HG03442 (cell line): Measurements from ENCODE around the gene SPINT2.
"Not testable (repeated sequence)": the region's sequence is repeated elsewhere in the genome, so short reads cannot be mapped to it uniquely, and the experiment has no call there.

Experiments used
- ATAC-seq: cut with Tn5 transposase; IDR thresholded peaks from one replicate; pipeline ENCODE4 v1.9.1; 2021; ENCODE audit warnings: mild to moderate bottlenecking, moderate library complexity; ENCODE audit not compliant: unreplicated experiment

The SPINT2 gene, protein sequence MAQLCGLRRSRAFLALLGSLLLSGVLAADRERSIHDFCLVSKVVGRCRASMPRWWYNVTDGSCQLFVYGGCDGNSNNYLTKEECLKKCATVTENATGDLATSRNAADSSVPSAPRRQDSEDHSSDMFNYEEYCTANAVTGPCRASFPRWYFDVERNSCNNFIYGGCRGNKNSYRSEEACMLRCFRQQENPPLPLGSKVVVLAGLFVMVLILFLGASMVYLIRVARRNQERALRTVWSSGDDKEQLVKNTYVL

DNA sequence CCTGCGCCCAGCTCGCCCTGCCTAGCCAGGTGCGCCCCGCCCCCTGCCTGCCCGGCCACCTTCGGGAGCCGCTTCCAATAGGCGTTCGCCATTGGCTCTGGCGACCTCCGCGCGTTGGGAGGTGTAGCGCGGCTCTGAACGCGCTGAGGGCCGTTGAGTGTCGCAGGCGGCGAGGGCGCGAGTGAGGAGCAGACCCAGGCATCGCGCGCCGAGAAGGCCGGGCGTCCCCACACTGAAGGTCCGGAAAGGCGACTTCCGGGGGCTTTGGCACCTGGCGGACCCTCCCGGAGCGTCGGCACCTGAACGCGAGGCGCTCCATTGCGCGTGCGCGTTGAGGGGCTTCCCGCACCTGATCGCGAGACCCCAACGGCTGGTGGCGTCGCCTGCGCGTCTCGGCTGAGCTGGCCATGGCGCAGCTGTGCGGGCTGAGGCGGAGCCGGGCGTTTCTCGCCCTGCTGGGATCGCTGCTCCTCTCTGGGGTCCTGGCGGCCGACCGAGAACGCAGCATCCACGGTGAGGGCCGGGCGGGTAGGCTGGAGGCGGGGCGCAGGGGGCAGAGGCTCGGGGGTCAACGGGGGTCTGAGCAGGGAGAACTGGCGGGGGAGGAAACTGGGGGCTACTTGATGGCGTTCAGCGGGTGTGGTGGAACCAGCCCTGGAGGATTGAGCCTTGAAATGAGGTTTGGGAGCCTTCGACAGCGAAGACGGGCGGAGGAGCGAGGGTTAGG is at the start of gene SPINT2:
Gene SPINT2 (plus strand): TSS at position 88 of the 727 bp plus-strand sequence. CDS start 320 bp downstream, at position 408.
- no peak for ATAC-seq

- no peak for ATAC-seq
Measured at GRCh38 chr19:38216785-38217641, 47.4 kb upstream of the SPINT2 start.

DNA sequence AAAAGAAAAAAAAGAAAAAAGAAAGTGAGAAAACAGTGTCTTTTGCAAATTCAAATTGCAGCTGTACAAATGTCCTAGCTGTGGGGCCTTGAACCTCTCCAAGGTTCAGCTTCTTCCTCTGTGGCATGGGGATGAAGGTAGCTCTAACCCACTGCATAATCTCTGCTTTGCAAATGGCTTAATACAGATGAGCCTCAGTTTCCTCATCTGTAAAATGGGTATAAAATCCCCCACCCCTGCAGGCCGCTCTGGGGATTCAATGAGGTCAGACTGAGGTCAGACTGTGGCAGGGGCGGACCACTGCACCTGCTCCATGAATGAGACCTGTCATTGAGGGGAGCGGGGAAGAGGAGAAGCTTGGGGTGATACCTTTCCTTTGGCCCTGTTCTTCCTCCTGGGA is 46.2 kb upstream of the SPINT2 start:
- no peak for ATAC-seq

- no peak for ATAC-seq
Measured at GRCh38 chr19:38219221-38219620, 45.2 kb upstream of the SPINT2 start.

DNA sequence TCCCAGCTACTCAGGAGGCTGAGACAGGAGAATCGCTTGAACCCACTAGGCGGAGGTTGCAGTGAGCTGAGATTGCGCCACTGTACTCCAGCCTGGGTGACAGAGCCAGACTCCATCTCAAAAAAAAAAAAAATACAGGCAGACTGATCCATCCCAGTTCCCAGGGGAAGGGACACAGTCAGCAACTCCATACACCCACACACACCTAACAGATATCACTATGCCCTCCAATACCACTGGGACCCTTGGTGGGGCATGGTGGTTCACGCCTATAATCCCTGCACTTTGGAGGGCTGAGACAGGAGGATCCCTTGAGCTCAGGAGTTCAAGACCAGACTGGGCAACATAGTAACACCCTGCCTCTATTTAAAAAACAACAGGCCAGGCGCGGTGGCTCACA is 43.0 kb upstream of the SPINT2 start:
- ATAC-seq: no peak

DNA sequence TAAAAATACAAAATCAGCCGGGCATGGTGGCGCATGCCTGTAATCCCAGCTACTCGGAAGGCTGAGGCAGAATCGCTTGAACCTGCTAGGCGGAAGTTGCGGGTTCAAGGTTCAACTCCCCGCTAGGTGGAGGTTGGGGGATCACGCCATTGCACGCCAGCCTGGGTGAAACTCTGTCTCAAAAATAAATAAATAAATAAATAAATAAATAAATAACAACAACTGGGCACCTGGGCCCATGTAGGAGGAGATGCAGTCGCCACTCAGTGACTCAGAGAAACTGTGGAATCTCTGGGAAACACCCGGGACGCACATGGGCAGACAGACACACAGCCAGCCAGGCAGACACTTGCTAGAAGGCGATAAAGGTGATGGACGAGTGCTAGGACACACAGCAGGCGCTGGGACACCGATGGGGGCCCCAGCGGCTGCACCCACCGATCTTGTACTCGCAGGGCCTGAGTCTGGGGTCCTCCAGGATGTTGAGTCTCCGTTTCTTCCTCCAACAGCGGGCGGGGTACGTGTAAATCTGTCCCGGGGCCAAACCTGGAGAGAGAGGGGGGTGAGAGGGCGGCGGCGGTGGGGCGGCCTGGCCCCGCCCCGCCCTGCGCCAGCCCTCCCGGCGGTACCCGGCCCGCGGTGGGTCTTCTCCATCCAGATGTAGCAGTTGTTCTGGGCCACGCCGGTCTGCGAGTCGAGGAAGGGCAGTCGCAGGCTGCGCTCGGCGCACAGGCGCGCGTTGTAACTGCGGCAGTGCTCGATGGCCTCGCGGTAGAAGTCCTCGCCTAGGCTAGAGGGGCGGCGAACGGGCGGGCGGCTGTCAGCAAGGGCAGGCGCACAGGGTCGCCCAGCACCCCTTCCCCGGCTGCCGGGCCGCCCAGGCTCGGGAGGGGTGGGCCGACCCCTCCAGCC is 42.2 kb upstream of the SPINT2 start:
- ATAC-seq: no peak

GRCh38 chr19:38223119-38223523 is 41.3 kb upstream of the SPINT2 start:
- no peak for ATAC-seq

DNA sequence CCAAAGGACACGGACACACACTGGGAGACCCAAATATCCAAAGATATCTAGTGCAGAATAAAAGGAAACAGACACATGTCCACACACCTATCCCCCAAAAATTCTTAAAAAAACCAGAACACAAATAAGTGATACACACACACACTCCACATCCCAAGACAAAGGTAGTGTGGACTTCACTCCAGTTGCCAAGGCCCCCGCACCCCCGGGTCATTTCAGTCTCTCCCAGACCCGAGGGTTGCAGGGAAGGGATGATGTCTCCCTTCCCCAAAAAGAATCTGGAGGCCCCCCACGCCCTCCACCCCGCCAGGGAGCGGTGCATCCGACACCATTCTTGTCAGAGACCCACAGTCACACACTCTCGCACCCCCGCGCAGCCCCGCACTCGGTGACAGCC is 40.8 kb upstream of the SPINT2 start:
- ATAC-seq: no peak

- peak; percentile 72 for ATAC-seq
Measured at GRCh38 chr19:38224014-38224862, 40.1 kb upstream of the SPINT2 start, which contains the start of gene DPF1. TSS of gene DPF1 (minus strand) at chr19:38224222. CDS start at chr19:38224142, 80 bp downstream.

GRCh38 chr19:38224863-38225218 is 39.5 kb upstream of the SPINT2 start:
- ATAC-seq: not testable (repeated sequence)

DNA sequence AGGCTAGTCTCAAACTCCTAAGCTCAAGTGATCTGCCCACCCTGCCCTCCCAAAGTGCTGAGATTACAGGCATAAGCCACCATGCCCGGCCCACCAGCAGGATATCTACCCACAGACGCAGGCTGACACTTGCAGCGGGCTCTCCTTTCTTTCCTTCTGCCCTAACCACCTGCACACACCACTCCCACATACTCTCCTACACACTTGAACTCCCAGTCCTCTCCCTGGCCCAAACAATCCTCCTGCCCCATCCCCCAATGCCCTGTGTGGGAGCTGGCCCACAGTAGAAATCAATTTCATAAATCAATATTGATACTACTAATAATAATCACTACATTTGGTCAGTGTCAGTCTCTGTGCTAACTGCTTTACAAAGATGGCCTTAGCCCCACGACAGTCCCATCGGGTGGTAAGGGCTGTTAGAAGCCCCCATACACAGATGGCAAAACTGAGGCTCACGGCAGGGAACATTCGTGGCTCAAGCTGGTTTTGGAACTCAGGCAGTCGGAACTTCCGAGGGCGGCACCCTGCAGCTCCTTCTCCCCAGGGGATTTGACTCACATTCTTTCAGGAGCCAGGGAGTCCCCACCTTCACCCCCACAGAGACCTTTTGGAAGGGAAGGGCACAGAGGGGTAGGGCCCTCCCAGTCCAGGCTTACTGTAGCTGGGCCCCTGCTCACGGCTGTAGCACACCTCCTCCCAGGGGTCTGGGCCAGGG is 36.9 kb upstream of the SPINT2 start:
- no peak for ATAC-seq

DNA sequence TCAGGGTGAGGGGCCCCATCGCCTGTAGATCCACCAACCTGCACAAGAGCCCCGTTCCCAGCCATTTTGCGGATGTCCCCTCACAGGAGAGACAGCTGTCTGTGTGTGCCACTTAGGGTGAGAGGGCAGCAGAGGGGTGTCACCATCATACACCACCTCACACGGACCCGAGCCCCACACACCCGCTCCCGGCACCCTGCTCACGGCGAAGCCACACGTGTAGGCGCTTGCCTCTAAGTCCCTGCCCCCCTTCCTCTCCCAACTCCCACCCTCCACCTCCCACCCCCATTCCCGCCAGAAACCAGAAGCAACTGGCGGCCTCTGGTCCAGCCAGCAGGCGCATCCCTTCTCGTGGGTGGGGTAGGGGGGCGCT is 36.4 kb upstream of the SPINT2 start:
- no peak for ATAC-seq

- no peak for ATAC-seq
Measured at GRCh38 chr19:38228491-38229439, 35.6 kb upstream of the SPINT2 start.

GRCh38 chr19:38229585-38230073 is 34.7 kb upstream of the SPINT2 start:
- peak; percentile 49 for ATAC-seq

DNA sequence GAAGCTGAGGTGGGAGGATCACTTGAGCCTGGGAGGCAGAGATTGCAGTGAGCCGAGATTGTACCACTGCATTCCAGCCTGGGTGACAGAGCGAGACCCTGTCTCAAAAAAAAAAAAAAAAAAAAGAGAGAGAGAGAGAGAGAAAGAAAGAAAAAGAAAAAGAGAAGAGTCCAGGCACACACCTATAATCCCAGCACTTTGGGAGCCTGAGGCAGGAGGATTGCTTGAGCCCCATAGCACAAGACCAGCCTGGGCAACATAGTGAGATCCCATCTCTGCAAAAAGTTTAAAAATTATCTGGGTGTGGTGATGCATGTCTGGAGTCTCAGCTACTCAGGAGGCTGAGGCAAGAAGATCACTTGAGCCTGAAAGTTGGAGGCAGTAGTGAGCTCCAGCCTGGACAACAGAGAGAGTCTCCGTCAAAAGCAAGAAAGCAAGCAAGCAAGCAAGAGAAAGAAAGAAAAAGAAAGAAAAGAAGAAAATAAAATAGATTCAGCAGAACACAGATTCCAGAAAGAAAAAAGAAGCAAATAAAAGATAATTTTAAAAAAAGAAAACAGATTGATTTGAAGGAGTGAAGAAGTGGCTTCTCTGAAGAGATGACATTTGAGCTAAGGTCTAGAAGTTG is 33.8 kb upstream of the SPINT2 start:
- ATAC-seq: not testable (repeated sequence)

DNA sequence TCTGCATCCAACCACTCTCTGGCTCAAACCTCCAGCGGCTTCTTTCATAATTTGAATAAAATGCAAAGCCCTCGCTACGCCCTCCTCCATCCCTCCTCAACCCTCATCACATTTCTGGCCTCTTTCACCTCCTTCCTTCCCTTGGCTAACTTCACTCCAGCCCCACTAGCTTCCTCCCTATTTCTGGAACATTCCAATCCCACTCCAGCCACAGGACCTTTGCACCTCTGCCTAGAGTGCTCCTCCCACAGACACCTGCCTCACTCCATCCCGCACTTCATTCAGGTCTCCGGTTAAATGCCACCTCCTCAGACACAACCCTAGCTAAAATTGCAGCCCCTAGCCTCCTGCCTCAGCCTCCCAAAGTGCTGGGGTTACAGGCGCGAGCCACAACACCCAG is 32.5 kb upstream of the SPINT2 start:
- no peak for ATAC-seq

DNA sequence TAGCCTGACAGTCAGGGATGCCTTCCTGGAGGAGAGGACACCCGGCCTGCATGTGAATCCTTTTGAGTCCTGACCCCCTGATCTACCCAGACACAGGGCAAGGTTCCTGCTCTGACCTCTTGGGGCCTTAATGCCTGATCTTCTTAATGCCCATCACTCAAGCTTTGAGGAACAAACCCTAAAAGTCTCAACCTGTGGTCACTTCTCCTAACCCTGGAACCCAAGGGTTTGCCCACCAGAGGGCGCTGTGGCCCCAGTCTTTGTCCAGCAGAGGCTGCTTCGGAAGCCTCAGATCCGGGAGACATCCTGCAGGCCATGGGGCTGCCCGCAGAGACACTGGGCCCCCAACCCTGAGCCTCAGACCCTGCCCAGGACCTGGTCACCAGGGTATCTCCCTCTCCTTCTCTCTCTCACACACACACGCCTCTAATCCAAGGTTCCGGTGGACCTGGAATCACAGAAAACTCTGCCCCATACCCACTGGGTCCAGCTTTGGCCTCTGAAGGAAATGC is 30.6 kb upstream of the SPINT2 start:
- ATAC-seq: no peak
